Karpas-422 (cell line): ENCODE measurements around the gene GAB2. TPM values are rescaled to one million over a fixed set of nuclear protein-coding genes. Genes with fewer than 3 reads are reported as not detected.
"Not testable (repeated sequence)": the region's sequence is repeated elsewhere in the genome, so short reads cannot be mapped to it uniquely, and the experiment has no call there.

Source experiments
- DNase-seq: peaks from one replicate; pipeline ENCODE4 v3.0.0-alpha.2; 2015
- H2AFZ ChIP-seq: fragments of 200-600 bp; sonication (generic); 2 replicates; pipeline ENCODE4 v1.6.1; 2014; ENCODE audit warnings: antibody characterized with exemption, low read length, mixed read lengths
- H3K27ac ChIP-seq: fragments of 200-600 bp; sonication (generic); 2 replicates; pipeline ENCODE4 v1.5.1; 2014; ENCODE audit warnings: mild to moderate bottlenecking, low read length, moderate library complexity
- H3K27me3 ChIP-seq: fragments of 200-600 bp; sonication (generic); 2 replicates; pipeline ENCODE4 v1.6.1; 2014; ENCODE audit warnings: low read length, mixed read lengths
- H3K36me3 ChIP-seq: fragments of 200-600 bp; sonication (generic); 2 replicates; pipeline ENCODE4 v1.6.1; 2014; ENCODE audit warnings: low read length, mixed read lengths; ENCODE audit not compliant: insufficient read depth
- H3K4me1 ChIP-seq: fragments of 200-600 bp; sonication (generic); 2 replicates; pipeline ENCODE4 v1.6.1; 2014; ENCODE audit warnings: mild to moderate bottlenecking, low read length, mixed read lengths
- H3K4me2 ChIP-seq: fragments of 200-600 bp; sonication (generic); 2 replicates; pipeline ENCODE4 v1.6.1; 2014; ENCODE audit warnings: low read length, low read depth, mild to moderate bottlenecking; ENCODE audit not compliant: poor library complexity, severe bottlenecking
- H3K4me3 ChIP-seq: fragments of 200-600 bp; sonication (generic); 2 replicates; pipeline ENCODE4 v1.5.1; 2014; ENCODE audit warnings: mild to moderate bottlenecking, antibody characterized with exemption, low read length, mixed read lengths
- H3K79me2 ChIP-seq: fragments of 200-600 bp; sonication (generic); 2 replicates; pipeline ENCODE4 v1.6.1; 2014; ENCODE audit warnings: mild to moderate bottlenecking, low read length, mixed read lengths
- H3K9ac ChIP-seq: fragments of 200-600 bp; sonication (generic); 2 replicates; pipeline ENCODE4 v1.6.0; 2014; ENCODE audit warnings: low read length
- H3K9me2 ChIP-seq: fragments of 200-600 bp; sonication (generic), shearing (Covaris generic); replicated peaks from 2 replicates; pipeline ENCODE4 v1.6.0; 2014; ENCODE audit warnings: mild to moderate bottlenecking, low read length, moderate library complexity; ENCODE audit not compliant: insufficient read depth
- H3K9me3 ChIP-seq: fragments of 300-700, 200-600 bp; sonication (generic); 2 replicates; pipeline ENCODE4 v1.6.1; 2014; ENCODE audit warnings: low read length, mixed read lengths
- H4K20me1 ChIP-seq: fragments of 200-600 bp; sonication (generic); 2 replicates; pipeline ENCODE4 v1.6.1; 2014; ENCODE audit warnings: mild to moderate bottlenecking, antibody characterized with exemption, low read length, low read depth; ENCODE audit not compliant: insufficient read depth
- total RNA-seq: library from RNA; depleted of rRNA; stranded (reverse); fragments of >200 nt; shearing (Covaris generic); gene quantifications from 2 replicates; pipeline ENCODE4 v1.2.3, GENCODE V29; 2014; ENCODE audit warnings: low replicate concordance

The GAB2 gene
- total RNA-seq, 1 experiment from 2014 or later: 2.7 TPM

DNA sequence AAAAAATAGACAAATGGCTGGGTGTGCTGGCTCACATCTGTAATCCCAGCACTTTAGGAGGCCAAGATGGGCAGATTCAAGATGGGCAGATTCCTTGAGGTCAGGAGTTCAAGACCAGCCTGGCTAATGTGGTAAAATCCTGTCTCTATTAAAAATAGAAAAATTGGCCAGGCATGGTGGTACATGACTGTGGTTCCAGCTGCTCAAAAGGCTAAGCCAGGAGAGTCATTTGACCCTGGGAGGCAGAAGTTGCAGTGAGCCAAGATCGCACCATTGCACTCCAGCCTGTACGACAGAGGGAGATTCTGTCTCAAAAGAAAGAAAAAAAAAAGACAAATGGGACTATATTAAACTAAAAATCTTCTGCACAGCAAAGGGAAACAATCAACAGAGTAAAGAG lies 173.5 kb downstream of the GAB2 start:
- Histone ChIP-seq H4K20me1 (no peaks in the 10 kb centered on the region), H3K9me3 (peaks cover 14% of the 10 kb centered on the region), H3K79me2 (no peaks in the 10 kb centered on the region), H3K36me3 (0 out of 2 replicates have a peak, but pooled peaks cover 3% of the 10 kb centered on the region), H3K9ac (no peak overlapping the region), H3K9me2 (no peaks in the 10 kb centered on the region), H3K4me1 (peaks cover 6% of the 10 kb centered on the region), H3K4me3 (no peak overlapping the region), H2AFZ (no peak overlapping the region), H3K4me2 (no peak overlapping the region), H3K27ac (no peak overlapping the region), H3K27me3 (no peaks in the 10 kb centered on the region)
- no peak for DNase-seq

DNA sequence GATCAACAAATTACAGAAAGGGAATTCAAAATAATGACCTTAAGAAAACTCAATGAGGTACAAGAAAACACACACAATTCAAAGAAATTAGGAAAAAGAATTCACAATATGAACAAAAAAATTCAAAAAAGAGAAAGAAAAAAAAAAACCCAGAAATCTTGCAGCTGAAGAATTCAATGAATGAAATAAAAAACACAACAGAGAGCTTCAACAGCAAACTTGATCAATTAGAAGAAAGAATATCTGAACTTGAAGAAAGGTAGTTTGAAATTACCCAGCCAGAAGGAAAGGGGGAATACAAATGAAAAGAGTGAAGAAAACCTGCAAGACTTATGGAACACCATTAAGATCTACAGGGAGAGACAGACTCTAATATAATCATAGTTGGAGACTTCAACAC lies 176.1 kb downstream of the GAB2 start:
- Histone ChIP-seq H4K20me1 (no peaks in the 10 kb centered on the region), H2AFZ (no peak overlapping the region), H3K9me2 (no peaks in the 10 kb centered on the region), H3K36me3 (0 out of 2 replicates have a peak, but pooled peaks cover 3% of the 10 kb centered on the region), H3K27ac (no peak overlapping the region), H3K9me3 (peaks cover 14% of the 10 kb centered on the region), H3K4me3 (no peak overlapping the region), H3K9ac (no peak overlapping the region), H3K27me3 (no peaks in the 10 kb centered on the region), H3K4me1 (peaks cover 6% of the 10 kb centered on the region), H3K4me2 (no peak overlapping the region), H3K79me2 (no peaks in the 10 kb centered on the region)
- DNase-seq: no peak

DNA sequence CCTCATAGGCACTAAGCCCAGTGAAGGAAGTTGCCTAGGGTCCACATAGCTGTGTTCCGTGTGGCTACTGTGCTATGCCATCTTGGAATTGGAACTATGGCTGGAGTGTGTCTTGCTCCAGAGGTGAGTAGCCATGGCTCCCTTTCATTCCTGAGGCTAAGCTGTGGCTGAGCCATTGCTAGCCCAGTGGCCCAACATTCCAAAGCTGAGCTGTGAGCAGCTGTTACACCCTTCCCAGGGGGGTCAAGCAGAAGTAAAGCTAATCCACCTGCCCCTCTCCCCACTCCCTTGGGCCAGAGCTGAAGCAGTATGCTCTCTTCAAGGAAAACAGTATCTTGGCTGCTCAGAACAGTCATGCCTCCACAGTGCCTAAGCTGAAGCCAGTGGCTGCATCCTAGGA lies 177.8 kb downstream of the GAB2 start:
- H3K36me3 ChIP-seq: 0 out of 2 replicates have a peak, but pooled peaks cover 3% of the 10 kb centered on the region
- no peak overlapping the region for H3K4me2 ChIP-seq
- H2AFZ ChIP-seq: no peak overlapping the region
- no peaks in the 10 kb centered on the region for H4K20me1 ChIP-seq
- no peaks in the 10 kb centered on the region for H3K27me3 ChIP-seq
- H3K9me2 ChIP-seq: no peaks in the 10 kb centered on the region
- DNase-seq: no peak
- no peaks in the 10 kb centered on the region for H3K79me2 ChIP-seq
- no peak overlapping the region for H3K27ac ChIP-seq
- peaks cover 6% of the 10 kb centered on the region for H3K4me1 ChIP-seq
- H3K4me3 ChIP-seq: no peak overlapping the region
- no peak overlapping the region for H3K9ac ChIP-seq
- peaks cover 14% of the 10 kb centered on the region for H3K9me3 ChIP-seq

DNA sequence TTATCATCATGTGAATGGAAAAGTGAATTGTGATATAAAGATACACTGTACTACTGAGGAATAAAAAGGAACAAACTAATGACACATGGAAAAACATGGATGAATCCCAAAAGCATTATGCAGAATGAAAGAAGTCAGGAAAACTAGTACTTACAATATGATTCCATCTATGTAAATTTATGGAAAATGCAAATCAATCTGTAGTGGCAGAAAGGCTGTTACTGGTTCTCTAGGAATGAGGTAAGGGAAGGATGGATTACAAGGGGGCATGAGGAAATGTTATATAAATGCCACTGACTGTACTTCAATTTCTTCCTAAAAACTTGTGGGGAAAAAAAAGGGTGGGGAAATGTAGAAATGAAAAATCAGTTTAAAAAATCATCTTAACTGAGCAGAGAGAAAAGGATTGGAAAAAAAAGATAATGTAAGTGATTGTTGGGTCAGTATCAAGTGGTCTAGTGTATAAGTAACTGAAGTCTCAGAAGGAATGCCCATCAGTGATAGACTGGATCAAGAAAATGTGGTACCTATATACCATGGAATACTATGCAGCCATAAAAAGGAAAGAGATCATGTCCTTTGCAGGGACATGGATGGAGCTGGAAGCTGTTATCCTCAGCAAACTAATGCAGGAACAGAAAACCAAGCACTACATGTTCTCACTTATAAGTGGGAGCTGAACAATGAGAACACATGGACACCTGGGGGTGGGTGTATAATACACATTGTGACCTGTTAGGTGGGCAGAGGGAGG lies 180.2 kb downstream of the GAB2 start:
- Histone ChIP-seq H3K79me2 (no peaks in the 10 kb centered on the region), H3K4me3 (no peak overlapping the region), H3K9me3 (peaks cover 14% of the 10 kb centered on the region), H3K9me2 (no peaks in the 10 kb centered on the region), H3K27me3 (no peaks in the 10 kb centered on the region), H3K4me2 (no peak overlapping the region), H3K27ac (no peak overlapping the region), H4K20me1 (no peaks in the 10 kb centered on the region), H3K4me1 (no peaks in the 10 kb centered on the region), H2AFZ (no peak overlapping the region), H3K9ac (no peak overlapping the region), H3K36me3 (0 out of 2 replicates have a peak, but pooled peaks cover 3% of the 10 kb centered on the region)
- DNase-seq: no peak

DNA sequence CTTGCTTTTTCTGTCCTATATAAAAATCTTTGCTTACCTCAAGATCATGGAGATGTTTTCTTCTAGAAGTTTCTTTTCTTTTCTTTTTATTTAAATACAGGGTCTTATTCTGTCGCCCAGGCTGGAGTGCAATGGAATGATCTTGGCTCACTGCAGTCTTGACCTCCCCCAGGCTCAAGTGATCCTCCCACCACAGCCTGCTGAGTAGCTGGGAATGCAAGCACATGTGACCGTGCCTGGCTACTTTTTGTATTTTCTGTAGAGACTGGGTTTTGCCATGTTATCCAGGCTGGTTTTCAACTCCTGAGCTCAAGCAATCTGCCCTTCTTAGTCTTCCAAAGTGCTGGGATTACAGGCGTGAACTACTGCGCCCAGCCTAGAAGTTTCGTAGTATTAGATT lies 183.6 kb downstream of the GAB2 start:
- Histone ChIP-seq H3K36me3 (no peaks in the 10 kb centered on the region), H3K9me2 (no peaks in the 10 kb centered on the region), H4K20me1 (no peaks in the 10 kb centered on the region), H3K27ac (no peak overlapping the region), H3K27me3 (no peaks in the 10 kb centered on the region), H3K9me3 (no peaks in the 10 kb centered on the region), H3K4me3 (no peak overlapping the region), H3K79me2 (no peaks in the 10 kb centered on the region), H2AFZ (no peak overlapping the region), H3K4me2 (no peak overlapping the region), H3K4me1 (no peaks in the 10 kb centered on the region), H3K9ac (no peak overlapping the region)
- DNase-seq: no peak

DNA sequence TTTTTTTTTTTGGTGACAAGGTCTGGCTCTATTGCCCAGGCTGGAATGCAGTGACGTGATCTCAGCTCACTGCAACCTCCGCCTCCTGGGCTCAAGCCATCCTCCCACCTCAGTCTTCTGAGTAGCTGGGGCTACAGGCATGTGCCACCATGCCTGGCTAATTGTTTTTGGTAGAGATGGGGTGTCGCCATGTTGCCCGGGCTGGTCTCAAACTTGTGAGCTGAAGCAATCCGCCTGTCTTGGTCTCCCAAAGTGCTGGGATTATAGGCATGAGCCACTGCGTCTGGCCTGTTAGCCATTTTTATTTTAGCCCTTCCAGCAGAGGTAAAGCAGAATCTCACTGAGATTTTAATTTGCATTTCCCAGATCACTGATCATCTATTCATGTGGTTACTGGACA lies 184.6 kb downstream of the GAB2 start:
- H2AFZ ChIP-seq, H3K9me2 ChIP-seq, H3K36me3 ChIP-seq, H3K9me3 ChIP-seq, H3K4me2 ChIP-seq, H3K27me3 ChIP-seq, H3K4me3 ChIP-seq, H3K79me2 ChIP-seq, H3K9ac ChIP-seq, DNase-seq, H3K4me1 ChIP-seq, H4K20me1 ChIP-seq, H3K27ac ChIP-seq: not testable (repeated sequence)

- H3K9ac ChIP-seq: no peak overlapping the region
- H3K4me2 ChIP-seq: no peak overlapping the region
- H3K79me2 ChIP-seq: no peaks in the 10 kb centered on the region
- H3K9me2 ChIP-seq: no peaks in the 10 kb centered on the region
- no peak for DNase-seq
- H3K4me1 ChIP-seq: peaks cover 4% of the 10 kb centered on the region
- H4K20me1 ChIP-seq: no peaks in the 10 kb centered on the region; the same call in 1 of the 2 replicates
- H3K27ac ChIP-seq: no peak overlapping the region
- H2AFZ ChIP-seq: no peak overlapping the region
- H3K36me3 ChIP-seq: no peaks in the 10 kb centered on the region
- no peaks in the 10 kb centered on the region for H3K27me3 ChIP-seq
- H3K4me3 ChIP-seq: no peak overlapping the region
- no peaks in the 10 kb centered on the region for H3K9me3 ChIP-seq
Measured at GRCh38 chr11:78231962-78232501, 185.6 kb downstream of the GAB2 start.

DNA sequence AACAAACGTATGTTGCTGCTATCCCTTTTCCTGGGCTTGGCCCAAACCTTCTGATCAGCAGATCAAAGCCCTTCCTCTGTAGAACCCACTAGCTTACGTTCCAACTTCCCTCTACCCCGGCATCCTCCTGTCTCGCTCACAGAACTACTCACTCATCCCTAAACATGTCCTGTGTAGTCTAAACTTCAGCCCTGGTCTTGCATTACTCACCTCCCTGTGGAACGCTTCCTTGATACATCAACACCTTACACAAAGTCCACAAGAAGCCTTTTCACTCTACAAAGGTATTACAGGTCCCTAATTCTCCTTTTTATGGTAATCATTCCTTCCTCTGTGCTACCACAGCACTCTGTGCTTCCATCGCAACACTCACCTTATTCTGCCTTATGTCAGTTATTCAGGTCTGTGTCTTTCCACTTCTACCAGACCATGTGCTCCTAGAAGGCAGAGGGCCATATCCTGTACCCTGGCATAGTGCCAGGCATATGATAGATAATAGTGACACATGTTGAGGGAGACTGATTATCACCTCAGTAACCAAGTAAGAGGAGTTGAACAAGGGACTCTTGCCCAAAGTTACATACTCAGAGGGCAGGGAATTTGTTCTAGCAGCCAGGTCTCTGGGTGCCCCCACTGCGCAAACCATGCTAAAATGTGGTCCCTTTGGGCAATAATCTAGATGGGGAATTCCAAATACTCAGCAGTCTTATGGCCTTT lies 187.3 kb downstream of the GAB2 start:
- Histone ChIP-seq H3K27me3 (no peaks in the 10 kb centered on the region), H4K20me1 (no peaks in the 10 kb centered on the region; the same call in 1 of the 2 replicates), H3K9ac (no peak overlapping the region), H3K9me2 (no peaks in the 10 kb centered on the region), H3K27ac (no peak overlapping the region), H3K9me3 (no peaks in the 10 kb centered on the region), H3K4me1 (peaks cover 4% of the 10 kb centered on the region), H3K4me2 (no peak overlapping the region), H2AFZ (no peak overlapping the region), H3K36me3 (no peaks in the 10 kb centered on the region), H3K79me2 (no peaks in the 10 kb centered on the region), H3K4me3 (no peak overlapping the region)
- no peak for DNase-seq
